Hepatocyte (in vitro differentiated cells): ENCODE data around the gene THTPA. TPM values are rescaled to one million over a fixed set of nuclear protein-coding genes. Genes with fewer than 3 reads are reported as not detected.

Experiments
- DNase-seq: peaks from one replicate; pipeline ENCODE4 v3.0.0-alpha.2; 2016; ENCODE audit warnings: low spot score
- H2AFZ ChIP-seq: fragments of 200-600 bp; sonication (generic); 2 replicates; pipeline ENCODE4 v1.6.0; 2016; ENCODE audit warnings: antibody characterized with exemption, mild to moderate bottlenecking
- H3K27ac ChIP-seq: fragments of 200-600 bp; sonication (generic); 2 replicates; pipeline ENCODE4 v1.5.1; 2016; ENCODE audit warnings: mild to moderate bottlenecking
- H3K27me3 ChIP-seq: fragments of 200-600 bp; sonication (generic); 2 replicates; pipeline ENCODE4 v1.6.1; 2016
- H3K36me3 ChIP-seq: fragments of 200-600 bp; sonication (generic); replicated peaks from 2 replicates; pipeline ENCODE4 v1.5.1; 2016; ENCODE audit warnings: low read depth; ENCODE audit not compliant: insufficient read depth
- H3K4me1 ChIP-seq: fragments of 200-600 bp; sonication (generic); 2 replicates; pipeline ENCODE4 v1.5.1; 2016; ENCODE audit warnings: mild to moderate bottlenecking, moderate library complexity; ENCODE audit not compliant: insufficient read depth
- H3K4me2 ChIP-seq: fragments of 200-600 bp; sonication (generic); 2 replicates; pipeline ENCODE4 v1.6.0; 2016
- H3K4me3 ChIP-seq: fragments of 200-600 bp; sonication (generic); 2 replicates; pipeline ENCODE4 v1.5.1; 2016; ENCODE audit warnings: mild to moderate bottlenecking
- H3K79me2 ChIP-seq: fragments of 200-600 bp; sonication (generic); 2 replicates; pipeline ENCODE4 v1.6.0; 2017; ENCODE audit warnings: mild to moderate bottlenecking
- H3K9me2 ChIP-seq: fragments of 200-600 bp; sonication (generic); replicated peaks from 2 replicates; pipeline ENCODE4 v1.6.0; 2017; ENCODE audit warnings: mild to moderate bottlenecking; ENCODE audit not compliant: insufficient read depth
- H3K9me3 ChIP-seq: fragments of 200-600 bp; sonication (generic); 2 replicates; pipeline ENCODE4 v1.5.1; 2016; ENCODE audit warnings: low read depth, mild to moderate bottlenecking
- H4K20me1 ChIP-seq: fragments of 200-600 bp; sonication (generic); 2 replicates; pipeline ENCODE4 v1.6.0; 2016; ENCODE audit warnings: mild to moderate bottlenecking; ENCODE audit not compliant: insufficient read depth, poor library complexity, severe bottlenecking
- EZH2 ChIP-seq: fragments of 200-600 bp; sonication (generic); IDR thresholded peaks from 2 replicates; pipeline ENCODE4 v1.6.1; 2016; ENCODE audit warnings: antibody characterized with exemption, mild to moderate bottlenecking, borderline replicate concordance
- EZH2phosphoT487 ChIP-seq: fragments of 200-600 bp; sonication (generic); IDR thresholded peaks from one replicate; pipeline ENCODE4 v1.6.1; 2018; ENCODE audit warnings: antibody characterized with exemption, mild to moderate bottlenecking, low read depth, moderate library complexity; ENCODE audit not compliant: unreplicated experiment, severe bottlenecking
- WGBS: methylation state at CpG from one replicate; pipeline ENCODE4 v1.1.6; 2016; ENCODE audit warnings: low lambda C conversion rate; ENCODE audit errors: missing lambda C conversion rate; 5-methylcytosine and 5-hydroxymethylcytosine counted together
- polyA plus RNA-seq: library from polyadenylated mRNA; unstranded; fragments of >200 nt; fragmentation: Nextera tagmentation; extraction: Ambion mirVana; gene quantifications from 2 replicates; pipeline ENCODE4 v1.2.1, GENCODE V29; 2016
- total RNA-seq: library from RNA; depleted of rRNA; stranded (reverse); fragments of >200 nt; gene quantifications from 2 replicates; pipeline ENCODE4 v1.2.3, GENCODE V29; 2014
- TF ChIP-seq, protein P1 (sequence below): fragments of 200-600 bp; sonication (generic); IDR thresholded peaks from 2 replicates; pipeline ENCODE4 v1.5.1; 2016; ENCODE audit warnings: antibody characterized with exemption, mild to moderate bottlenecking; ENCODE audit not compliant: poor library complexity

THTPA gene
- total and polyA plus RNA-seq, 2 experiments from 2014 or later: 13.5 to 15.5 TPM

GRCh38 chr14:23572836-23573235 lies 16.8 kb downstream of the THTPA start:
- H3K4me2 ChIP-seq: no peak overlapping the region
- H3K36me3 ChIP-seq: no peaks in the 10 kb centered on the region
- H3K27ac ChIP-seq: no peak overlapping the region
- H3K4me1 ChIP-seq: peaks cover 18% of the 10 kb centered on the region
- 72% methylated on average over 4 of the region's 4 CpGs for WGBS
- TF ChIP-seq, protein P1, sequence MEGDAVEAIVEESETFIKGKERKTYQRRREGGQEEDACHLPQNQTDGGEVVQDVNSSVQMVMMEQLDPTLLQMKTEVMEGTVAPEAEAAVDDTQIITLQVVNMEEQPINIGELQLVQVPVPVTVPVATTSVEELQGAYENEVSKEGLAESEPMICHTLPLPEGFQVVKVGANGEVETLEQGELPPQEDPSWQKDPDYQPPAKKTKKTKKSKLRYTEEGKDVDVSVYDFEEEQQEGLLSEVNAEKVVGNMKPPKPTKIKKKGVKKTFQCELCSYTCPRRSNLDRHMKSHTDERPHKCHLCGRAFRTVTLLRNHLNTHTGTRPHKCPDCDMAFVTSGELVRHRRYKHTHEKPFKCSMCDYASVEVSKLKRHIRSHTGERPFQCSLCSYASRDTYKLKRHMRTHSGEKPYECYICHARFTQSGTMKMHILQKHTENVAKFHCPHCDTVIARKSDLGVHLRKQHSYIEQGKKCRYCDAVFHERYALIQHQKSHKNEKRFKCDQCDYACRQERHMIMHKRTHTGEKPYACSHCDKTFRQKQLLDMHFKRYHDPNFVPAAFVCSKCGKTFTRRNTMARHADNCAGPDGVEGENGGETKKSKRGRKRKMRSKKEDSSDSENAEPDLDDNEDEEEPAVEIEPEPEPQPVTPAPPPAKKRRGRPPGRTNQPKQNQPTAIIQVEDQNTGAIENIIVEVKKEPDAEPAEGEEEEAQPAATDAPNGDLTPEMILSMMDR: no peak
- TF ChIP-seq EZH2phosphoT487 (no peak), EZH2 (no peak)
- no peak overlapping the region for H2AFZ ChIP-seq
- peaks cover 47% of the 10 kb centered on the region for H3K27me3 ChIP-seq
- peak; percentile 1 for DNase-seq
- H3K4me3 ChIP-seq: no peak overlapping the region
- no peaks in the 10 kb centered on the region for H3K79me2 ChIP-seq
- H3K9me3 ChIP-seq: no peaks in the 10 kb centered on the region
- no peaks in the 10 kb centered on the region for H4K20me1 ChIP-seq
- no peaks in the 10 kb centered on the region for H3K9me2 ChIP-seq

GRCh38 chr14:23573384-23574015 lies 17.4 kb downstream of the THTPA start:
- Histone ChIP-seq H3K9me3 (no peaks in the 10 kb centered on the region), H4K20me1 (no peaks in the 10 kb centered on the region), H3K27me3 (peaks cover 53% of the 10 kb centered on the region), H2AFZ (no peak overlapping the region), H3K4me1 (peaks cover 12% of the 10 kb centered on the region), H3K4me3 (no peak overlapping the region), H3K9me2 (no peaks in the 10 kb centered on the region), H3K4me2 (no peak overlapping the region), H3K79me2 (no peaks in the 10 kb centered on the region), H3K36me3 (no peaks in the 10 kb centered on the region), H3K27ac (no peak overlapping the region)
- TF ChIP-seq EZH2 (no peak), EZH2phosphoT487 (no peak)
- TF ChIP-seq, protein P1: no peak
- WGBS: 76% methylated on average over 5 of the region's 5 CpGs
- peak; percentile 2 for DNase-seq

- Histone ChIP-seq H2AFZ (peak overlapping the region; percentile 58), H3K9me2 (no peaks in the 10 kb centered on the region), H3K27ac (no peak overlapping the region), H3K9me3 (no peaks in the 10 kb centered on the region), H3K4me3 (no peak overlapping the region), H3K4me2 (peak overlapping the region; percentile 82), H3K4me1 (peaks cover 10% of the 10 kb centered on the region), H4K20me1 (no peaks in the 10 kb centered on the region), H3K27me3 (peaks cover 67% of the 10 kb centered on the region), H3K79me2 (no peaks in the 10 kb centered on the region), H3K36me3 (no peaks in the 10 kb centered on the region)
- TF ChIP-seq EZH2phosphoT487 (no peak), EZH2 (peak; percentile 10)
- TF ChIP-seq, protein P1: no peak
- WGBS: 3% methylated on average over 10 of the region's 67 CpGs
- peak; percentile 18 for DNase-seq
Measured at GRCh38 chr14:23577004-23577681, 21.1 kb downstream of the THTPA start.
